GOT3 (cell line): Measurements from ENCODE around the gene AVEN.

Experiments
- DNase-seq: peaks from one replicate; lab custom pipeline; 2025; ENCODE audit warnings: mixed read lengths; lab: John Stamatoyannopoulos, UW

The AVEN gene

GRCh38 chr15:33915571-33916407 is 123.2 kb downstream of the AVEN start:
- no peak for DNase-seq

- no peak for DNase-seq
These were observed 125.5 kb downstream of the AVEN start for GRCh38 chr15:33913459-33913858.

GRCh38 chr15:33912326-33912725 is 126.7 kb downstream of the AVEN start:
- DNase-seq = no peak

GRCh38 chr15:33910741-33911140 is 128.3 kb downstream of the AVEN start:
- DNase-seq = no peak

- DNase-seq = no peak
These were observed 130.6 kb downstream of the AVEN start for GRCh38 chr15:33908406-33908805.

- no peak for DNase-seq
These were observed 131.7 kb downstream of the AVEN start for GRCh38 chr15:33907326-33907725.

- no peak for DNase-seq
These were observed 135.3 kb downstream of the AVEN start for GRCh38 chr15:33903661-33904060.

- no peak for DNase-seq
These were observed 137.0 kb downstream of the AVEN start for GRCh38 chr15:33902043-33902442.

GRCh38 chr15:33894193-33894592 is 144.8 kb downstream of the AVEN start:
- DNase-seq = no peak

GRCh38 chr15:33888176-33888575 is 150.8 kb downstream of the AVEN start:
- no peak for DNase-seq

GRCh38 chr15:33882921-33883320 is 156.1 kb downstream of the AVEN start:
- DNase-seq = no peak

GRCh38 chr15:33874156-33874555 is 164.8 kb downstream of the AVEN start:
- DNase-seq = no peak

GRCh38 chr15:33872416-33873106 is 166.4 kb downstream of the AVEN start:
- DNase-seq = no peak

- DNase-seq = no peak
These were observed 167.0 kb downstream of the AVEN start for GRCh38 chr15:33871980-33872379.

- DNase-seq = no peak
These were observed 172.8 kb downstream of the AVEN start for GRCh38 chr15:33866101-33866737.

- no peak for DNase-seq
These were observed 173.6 kb downstream of the AVEN start for GRCh38 chr15:33865416-33865815.

GRCh38 chr15:33864360-33865075 is 174.5 kb downstream of the AVEN start:
- no peak for DNase-seq

- DNase-seq = no peak
These were observed 178.2 kb downstream of the AVEN start for GRCh38 chr15:33860754-33861153.

- no peak for DNase-seq
These were observed 178.9 kb downstream of the AVEN start for GRCh38 chr15:33859992-33860545.

- no peak for DNase-seq
These were observed 180.2 kb downstream of the AVEN start for GRCh38 chr15:33858836-33859235.

GRCh38 chr15:33857726-33858125 is 181.3 kb downstream of the AVEN start:
- DNase-seq = no peak

GRCh38 chr15:33852570-33852969 is 186.4 kb downstream of the AVEN start:
- no peak for DNase-seq
